HG02763 (cell line): ENCODE results near the gene TFPI.

ENCODE experiments used
- ATAC-seq: cut with Tn5 transposase; IDR thresholded peaks from one replicate; pipeline ENCODE4 v1.9.1; 2021; ENCODE audit warnings: mild to moderate bottlenecking, moderate library complexity; ENCODE audit not compliant: unreplicated experiment

Gene TFPI

GRCh38 chr2:187424146-187424545, 130.1 kb downstream of the TFPI start:
- no peak for ATAC-seq

GRCh38 chr2:187422282-187422681, 132.0 kb downstream of the TFPI start:
- no peak for ATAC-seq

- no peak for ATAC-seq
These were observed 132.7 kb downstream of the TFPI start for GRCh38 chr2:187421519-187421918.

GRCh38 chr2:187419808-187420207, 134.4 kb downstream of the TFPI start:
- ATAC-seq: no peak

- no peak for ATAC-seq
These were observed 138.8 kb downstream of the TFPI start for GRCh38 chr2:187415449-187415848.
